Esophagus muscularis mucosa (tissue), 4 donors: ENCODE measurements around the gene SLC35A3. TPM values are rescaled to one million over a fixed set of nuclear protein-coding genes. Genes with fewer than 3 reads are reported as not detected.

Experiments
- DNase-seq: peaks from one replicate; pipeline ENCODE4 v3.0.0-alpha.2; 2017; ENCODE audit errors: extremely low spot score
- H3K27ac ChIP-seq, 4 donors: fragments of 200-600 bp; sonication (generic); replicated peaks in 1 of 4; 1 replicate in 3 of 4; 2 replicates in 1 of 4; pipeline ENCODE4 v1.5.1; 2016 to 2019; ENCODE audit warnings: mild to moderate bottlenecking in 1 of 4
- H3K27me3 ChIP-seq, 4 donors: fragments of 200-600 bp; sonication (generic); one replicate each; pipeline versions ENCODE4 v1.5.1 to v1.6.0; 2016 to 2019
- H3K36me3 ChIP-seq, 4 donors: fragments of 200-600 bp; sonication (generic); one replicate each; pipeline ENCODE4 v1.5.1; 2016 to 2019
- H3K4me1 ChIP-seq, 4 donors: fragments of 200-600 bp; sonication (generic); one replicate each; pipeline ENCODE4 v1.5.1; 2016 to 2019
- H3K4me3 ChIP-seq, 4 donors: fragments of 200-600 bp; sonication (generic); 1 replicate in 2 of 4; 2 replicates in 2 of 4; pipeline ENCODE4 v1.5.1; 2016 to 2019; ENCODE audit warnings: mild to moderate bottlenecking in 4 of 4, moderate library complexity in 1 of 4
- H3K9me3 ChIP-seq, 4 donors: fragments of 200-600 bp; sonication (generic); 1 replicate in 3 of 4; 2 replicates in 1 of 4; pipeline ENCODE4 v1.5.1; 2016 to 2019
- EP300 ChIP-seq: sonication (generic); formaldehyde crosslinking; IDR thresholded peaks from one replicate; pipeline ENCODE4 v1.6.1; 2017; ENCODE audit warnings: antibody characterized with exemption
- POLR2A ChIP-seq: fragments of 450-650 bp; IDR thresholded peaks from one replicate; pipeline ENCODE4 v1.6.1; 2017; ENCODE audit warnings: antibody characterized with exemption, moderate library complexity, mild to moderate bottlenecking, low read depth
- POLR2AphosphoS5 ChIP-seq, 2 donors: sonication (generic); formaldehyde crosslinking; IDR thresholded peaks; one replicate each; pipeline ENCODE4 v1.6.1; 2017; ENCODE audit warnings: antibody characterized with exemption in 2 of 2
- WGBS: methylation state at CpG from one replicate; pipeline ENCODE4 v1.1.5; 2018; 5-methylcytosine and 5-hydroxymethylcytosine counted together
- intact Hi-C: fragments of 100-400 bp; cut with DNase I; formaldehyde crosslinking; loops from one replicate; pipeline ENCODE4 v1.15.1; 2023
- total RNA-seq, 4 donors: library from RNA; depleted of rRNA; stranded (reverse); fragments of >200 nt; gene quantifications; one replicate each; pipeline versions ENCODE4 v1.1.0 to v1.2.1, GENCODE V29; 2016
- TF ChIP-seq, protein P1 (sequence below), 3 experiments: fragments of 200-600 bp in 2 of 3; fragments of 450-650 bp in 1 of 3; sonication (generic) in 2 of 3; IDR thresholded peaks; one replicate each; pipeline ENCODE4 v1.5.1; 2017 to 2019; ENCODE audit warnings: antibody characterized with exemption in 3 of 3, mild to moderate bottlenecking in 2 of 3, moderate library complexity in 1 of 3

SLC35A3 gene
- total RNA-seq, 4 donors from 2014 or later = 16.8 to 24.6 (median 22.9) TPM

- intact Hi-C loops = no loop called here
- Histone ChIP-seq H3K4me1 (no peaks in the 10 kb centered on the region), H3K27me3 (no peaks in the 10 kb centered on the region), H3K36me3 (no peaks in the 10 kb centered on the region), H3K9me3 (no peaks in the 10 kb centered on the region), H3K4me3 (no peak overlapping the region), H3K27ac (no peak overlapping the region)
- no peak for TF ChIP-seq EP300
- no peak for TF ChIP-seq POLR2A
- TF ChIP-seq, protein P1, sequence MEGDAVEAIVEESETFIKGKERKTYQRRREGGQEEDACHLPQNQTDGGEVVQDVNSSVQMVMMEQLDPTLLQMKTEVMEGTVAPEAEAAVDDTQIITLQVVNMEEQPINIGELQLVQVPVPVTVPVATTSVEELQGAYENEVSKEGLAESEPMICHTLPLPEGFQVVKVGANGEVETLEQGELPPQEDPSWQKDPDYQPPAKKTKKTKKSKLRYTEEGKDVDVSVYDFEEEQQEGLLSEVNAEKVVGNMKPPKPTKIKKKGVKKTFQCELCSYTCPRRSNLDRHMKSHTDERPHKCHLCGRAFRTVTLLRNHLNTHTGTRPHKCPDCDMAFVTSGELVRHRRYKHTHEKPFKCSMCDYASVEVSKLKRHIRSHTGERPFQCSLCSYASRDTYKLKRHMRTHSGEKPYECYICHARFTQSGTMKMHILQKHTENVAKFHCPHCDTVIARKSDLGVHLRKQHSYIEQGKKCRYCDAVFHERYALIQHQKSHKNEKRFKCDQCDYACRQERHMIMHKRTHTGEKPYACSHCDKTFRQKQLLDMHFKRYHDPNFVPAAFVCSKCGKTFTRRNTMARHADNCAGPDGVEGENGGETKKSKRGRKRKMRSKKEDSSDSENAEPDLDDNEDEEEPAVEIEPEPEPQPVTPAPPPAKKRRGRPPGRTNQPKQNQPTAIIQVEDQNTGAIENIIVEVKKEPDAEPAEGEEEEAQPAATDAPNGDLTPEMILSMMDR (IDR thresholded peaks at IDR 0.05) = no peak
- TF ChIP-seq POLR2AphosphoS5 (IDR thresholded peaks at IDR 0.05) = no peak
- no peak for DNase-seq
Measured at GRCh38 chr1:99963041-99963795, 6.6 kb upstream of the SLC35A3 start.

DNA sequence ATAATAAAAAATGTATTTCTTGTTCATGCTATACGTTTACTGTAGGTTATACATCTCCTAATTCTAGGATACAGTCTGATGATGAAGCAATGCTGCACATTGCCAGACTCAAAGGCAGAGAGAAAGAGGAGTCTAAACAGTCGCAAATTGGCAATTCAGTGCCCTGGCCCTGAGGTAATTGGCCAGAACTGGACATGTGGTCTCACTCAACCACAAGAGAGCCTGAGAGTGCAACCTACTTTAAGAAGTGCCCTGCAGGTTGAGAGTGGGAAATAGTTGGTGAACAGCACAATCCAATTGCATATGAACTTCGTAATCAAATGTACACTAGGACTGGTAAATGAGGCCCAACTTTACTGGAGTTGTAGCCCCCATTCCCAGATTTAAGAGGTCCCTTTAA, 5.0 kb upstream of the SLC35A3 start:
- no peak overlapping the region for H3K27ac ChIP-seq
- H3K27me3 ChIP-seq = no peaks in the 10 kb centered on the region
- no peak for DNase-seq
- peaks cover 5 to 10% (median 6%) of the 10 kb centered on the region in 4 donors for H3K4me1 ChIP-seq
- intact Hi-C loops = no loop called here
- H3K4me3 ChIP-seq = no peak overlapping the region
- no peaks in the 10 kb centered on the region for H3K9me3 ChIP-seq
- 86% methylated on average over 3 of the region's 3 CpGs for WGBS
- H3K36me3 ChIP-seq = no peaks in the 10 kb centered on the region
- TF ChIP-seq POLR2A (no peak), EP300 (no peak), POLR2AphosphoS5 (IDR thresholded peaks at IDR 0.05) (no peak)
- TF ChIP-seq, protein P1 (IDR thresholded peaks at IDR 0.05) = no peak

DNA sequence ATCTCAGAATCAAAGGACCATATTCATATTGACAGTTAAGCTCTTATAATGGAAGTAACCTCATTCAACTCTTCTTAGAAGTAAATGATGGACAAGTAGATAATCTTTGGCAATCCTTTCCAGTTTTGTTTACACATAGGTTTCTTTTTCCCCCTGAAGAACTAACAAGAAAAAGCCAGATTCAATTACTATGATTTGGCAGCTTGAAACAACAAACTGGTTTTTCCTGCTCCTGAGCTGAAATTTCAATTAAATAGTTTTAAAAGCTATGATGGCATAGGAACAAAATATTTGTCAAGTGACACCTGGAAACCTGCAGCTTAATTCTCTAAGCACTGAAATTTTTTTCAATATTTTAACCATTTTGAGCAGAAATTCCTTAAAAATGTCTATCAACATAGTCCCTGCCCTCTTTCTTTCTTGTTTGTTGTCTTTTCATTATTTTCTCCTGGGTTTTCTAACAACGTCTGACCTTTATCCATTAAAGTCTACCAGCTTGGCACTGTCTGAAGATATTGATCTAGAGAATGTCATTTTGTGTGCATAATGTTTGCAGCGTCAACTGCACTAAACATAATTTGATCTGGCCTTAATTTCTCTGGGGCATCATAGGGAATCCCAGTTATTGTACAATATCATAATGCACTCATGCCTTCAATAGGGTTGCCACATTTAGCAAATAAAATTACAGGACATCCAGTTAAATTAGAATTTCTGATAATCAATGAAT, 4.0 kb upstream of the SLC35A3 start:
- Histone ChIP-seq H3K27me3 (no peaks in the 10 kb centered on the region), H3K36me3 (no peaks in the 10 kb centered on the region), H3K9me3 (no peaks in the 10 kb centered on the region), H3K4me1 (peaks cover 8 to 14% (median 11%) of the 10 kb centered on the region in 4 donors), H3K27ac (no peak overlapping the region), H3K4me3 (no peak overlapping the region)
- WGBS = 63% methylated on average over 2 of the region's 2 CpGs
- TF ChIP-seq POLR2AphosphoS5 (IDR thresholded peaks at IDR 0.05) (no peak), POLR2A (no peak), EP300 (no peak)
- TF ChIP-seq, protein P1 (IDR thresholded peaks at IDR 0.05) = no peak
- DNase-seq = no peak
- intact Hi-C loops = no loop called here

- 95% methylated on average over 4 of the region's 4 CpGs for WGBS
- Histone ChIP-seq H3K27me3 (no peaks in the 10 kb centered on the region), H3K4me1 (peaks cover 15 to 23% (median 19%) of the 10 kb centered on the region in 4 donors), H3K36me3 (no peaks in the 10 kb centered on the region), H3K9me3 (no peaks in the 10 kb centered on the region), H3K4me3 (no peak overlapping the region), H3K27ac (no peak overlapping the region)
- intact Hi-C loops = no loop called here
- TF ChIP-seq EP300 (no peak), POLR2A (no peak), POLR2AphosphoS5 (IDR thresholded peaks at IDR 0.05) (no peak)
- TF ChIP-seq, protein P1 (IDR thresholded peaks at IDR 0.05) = no peak
- DNase-seq = no peak
Measured at GRCh38 chr1:99968214-99968613, 1.6 kb upstream of the SLC35A3 start.
